Left lobe of liver (tissue), 2 donors: ENCODE measurements around the gene AKT3. TPM values are rescaled to one million over a fixed set of nuclear protein-coding genes. Genes with fewer than 3 reads are reported as not detected.
"Not testable (repeated sequence)": the region's sequence is repeated elsewhere in the genome, so short reads cannot be mapped to it uniquely, and the experiment has no call there.

Source experiments
- ATAC-seq: fragments of 200-7000 bp; cut with Tn5 transposase; one replicate; pipeline ENCODE4 v1.9.1; 2020; ENCODE audit warnings: mild to moderate bottlenecking, moderate library complexity
- DNase-seq: peaks from one replicate; pipeline ENCODE4 v3.0.0-alpha.2; 2020; ENCODE audit warnings: low spot score
- total RNA-seq: library from RNA; stranded (reverse); gene quantifications from one replicate; pipeline ENCODE4 v1.2.1, GENCODE V29; 2021
- donor health status: DM: no; HTN: no; CAD: no; lungs with moderate emphysema.
- donor health status: DM: no; HTN: yes; CAD: no.

Gene AKT3
- total RNA-seq, 1 donor from 2014 or later, result 7.5 TPM

DNA sequence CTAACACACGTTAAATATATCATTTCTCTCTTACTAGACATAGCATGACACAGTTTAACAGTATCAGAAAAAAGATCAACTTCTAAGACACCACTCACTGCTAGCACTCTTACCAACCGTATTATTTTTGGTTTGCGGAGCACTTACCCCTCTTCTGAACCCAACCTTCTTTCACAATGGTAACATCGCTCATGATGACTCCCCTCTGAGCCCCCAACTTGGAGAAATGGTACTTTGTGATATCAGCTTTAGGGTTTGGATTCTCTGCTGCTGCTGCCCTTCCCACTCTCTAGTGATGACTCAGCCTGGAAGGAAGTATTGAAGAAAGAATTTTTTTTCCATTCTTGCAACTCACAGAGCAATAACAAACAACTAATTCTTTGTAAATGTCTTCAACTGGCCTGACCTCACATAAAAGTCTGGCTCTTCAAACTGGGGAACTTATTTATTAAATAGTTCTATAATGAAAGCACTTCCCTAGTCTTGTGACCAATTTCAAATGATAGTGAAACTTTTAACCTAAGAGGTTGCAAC is 7.0 kb downstream of the AKT3 start:
- DNase-seq (no peak), ATAC-seq (no peak)

DNA sequence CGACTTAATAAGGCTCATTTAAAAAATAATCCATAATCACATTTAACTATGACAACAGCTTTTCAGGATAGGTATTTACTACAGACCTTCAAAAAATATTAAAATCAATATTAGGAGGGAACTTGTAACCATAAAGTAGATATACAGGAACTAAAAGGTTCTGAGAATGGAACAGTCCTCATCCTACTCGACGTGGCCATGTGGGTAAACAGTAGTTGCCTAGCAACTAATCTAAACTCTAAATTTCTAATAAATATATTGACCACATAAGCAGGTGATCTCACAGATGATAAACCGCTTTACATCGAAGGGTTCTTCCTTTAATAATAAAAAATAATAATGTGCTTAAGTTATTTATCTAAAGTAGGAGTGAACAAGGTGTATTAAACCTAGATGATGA is 7.9 kb downstream of the AKT3 start:
- ATAC-seq, result no peak
- no peak for DNase-seq

DNA sequence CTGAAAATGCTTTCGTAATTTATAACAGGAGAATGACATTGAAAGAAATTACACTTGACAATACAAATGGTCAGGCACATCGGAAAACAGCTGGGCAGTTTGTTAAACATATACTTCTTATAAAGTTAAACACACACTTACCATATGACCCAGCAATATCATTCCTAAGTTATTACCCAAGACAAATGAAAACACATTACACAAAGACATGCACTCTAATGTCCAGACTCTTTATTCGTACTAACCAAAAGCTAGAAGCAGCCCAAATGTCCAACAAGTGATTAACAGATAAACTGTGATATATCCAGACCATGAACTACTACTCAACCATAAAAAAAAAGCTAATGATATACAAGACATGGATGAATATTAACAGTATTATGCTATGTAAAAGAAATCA is 8.5 kb downstream of the AKT3 start:
- ATAC-seq (no peak), DNase-seq (no peak)

DNA sequence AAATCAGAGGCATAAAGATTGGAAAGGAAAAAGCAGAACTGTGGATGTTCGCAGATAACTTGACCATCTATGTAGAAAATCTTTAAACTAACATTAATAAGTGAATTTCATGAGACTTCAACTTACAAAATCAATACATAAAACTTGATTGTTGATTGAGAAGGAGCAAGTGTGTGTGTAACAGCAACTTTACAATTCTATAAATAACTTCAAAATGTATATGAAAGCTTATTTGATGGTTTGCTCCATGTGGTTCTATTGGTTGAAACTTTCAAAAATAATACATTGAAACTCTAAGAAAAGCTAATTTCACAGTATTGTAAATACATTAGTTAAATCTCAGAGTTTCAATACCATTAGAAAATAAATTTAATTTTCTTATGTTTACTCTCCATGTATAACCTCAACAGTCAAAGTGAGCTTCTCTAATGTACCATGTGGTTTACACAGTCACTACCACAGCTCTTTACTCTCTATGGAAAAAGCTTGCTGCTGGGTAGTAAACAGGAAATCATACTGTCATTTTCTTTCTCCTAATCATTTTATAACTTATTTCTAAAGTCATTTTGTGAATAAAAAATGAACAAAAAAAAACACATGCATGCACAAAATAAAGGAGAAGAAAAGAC is 12.0 kb downstream of the AKT3 start:
- ATAC-seq (no peak), DNase-seq (no peak)

DNA sequence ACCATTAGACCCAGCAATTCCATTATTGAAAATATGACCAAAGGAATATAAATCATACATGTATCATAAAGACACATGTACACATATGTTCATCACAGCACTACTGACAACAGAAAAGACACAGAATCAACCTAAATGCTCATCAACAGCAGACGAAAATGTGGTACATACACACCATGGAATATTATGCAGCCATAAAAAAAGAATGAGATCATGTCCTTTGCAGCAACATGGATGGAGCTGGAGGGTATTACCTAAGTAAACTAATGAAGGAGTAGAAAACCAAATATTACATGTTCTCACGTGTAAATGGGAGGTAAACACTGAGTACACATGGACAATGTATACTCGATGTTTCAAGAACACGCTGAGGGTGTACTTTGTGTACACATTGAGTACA is 15.9 kb downstream of the AKT3 start:
- DNase-seq, result no peak
- ATAC-seq, result no peak

DNA sequence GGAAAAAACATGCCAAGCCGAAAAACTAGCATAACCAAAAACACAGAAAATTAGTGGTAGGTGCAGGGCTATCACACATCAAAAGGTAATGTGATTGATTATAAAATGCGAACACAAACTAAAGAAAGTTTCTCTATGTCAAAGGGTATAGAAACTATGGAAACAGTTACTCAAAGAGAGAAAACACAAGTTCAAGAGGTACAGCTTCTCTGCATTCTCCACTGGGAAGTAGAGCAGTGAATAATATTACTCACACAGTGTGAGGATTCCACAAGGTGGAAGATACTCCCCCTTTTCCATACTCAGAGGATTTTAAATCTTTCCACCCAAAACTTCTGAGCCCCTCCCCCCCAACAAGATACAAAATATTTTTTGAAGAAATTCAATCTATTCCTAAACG is 18.6 kb downstream of the AKT3 start:
- no peak for DNase-seq
- no peak for ATAC-seq

DNA sequence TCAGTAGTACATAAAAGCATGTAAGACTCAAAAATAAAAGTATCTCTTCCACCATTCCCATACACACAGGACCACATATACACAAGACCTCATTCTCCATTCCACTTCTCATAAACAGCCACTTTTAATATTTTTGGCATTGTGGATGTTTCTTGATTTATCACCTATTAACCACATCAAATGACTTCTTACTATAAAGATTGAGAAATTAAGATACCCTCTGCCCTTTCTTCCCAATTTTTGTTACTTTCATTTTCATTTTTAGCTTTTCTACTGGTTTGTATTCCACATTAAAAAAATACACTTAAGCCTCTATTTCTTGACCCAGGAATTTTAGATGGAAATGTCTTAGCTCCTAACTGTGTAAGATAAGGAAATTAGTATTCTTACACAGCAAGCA is 22.8 kb downstream of the AKT3 start:
- DNase-seq (no peak), ATAC-seq (no peak)

DNA sequence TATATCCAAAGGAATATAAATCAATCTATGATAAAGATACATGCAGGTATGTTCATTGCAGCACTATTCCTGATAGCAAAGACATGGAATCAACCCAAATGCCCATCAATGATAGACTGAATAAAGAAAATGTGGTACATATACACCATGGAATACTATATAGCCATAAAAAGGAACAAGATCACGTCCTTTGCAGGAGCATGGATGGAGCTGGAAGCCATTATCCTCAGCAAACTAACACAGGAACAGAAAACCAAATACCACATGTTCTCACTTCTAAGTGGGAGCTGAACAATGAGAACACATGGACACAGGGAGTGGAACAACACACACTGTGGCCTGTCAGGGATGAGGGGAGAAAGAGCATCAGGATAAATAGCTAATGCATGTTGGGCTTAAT is 25.1 kb downstream of the AKT3 start:
- ATAC-seq, result not testable (repeated sequence)

DNA sequence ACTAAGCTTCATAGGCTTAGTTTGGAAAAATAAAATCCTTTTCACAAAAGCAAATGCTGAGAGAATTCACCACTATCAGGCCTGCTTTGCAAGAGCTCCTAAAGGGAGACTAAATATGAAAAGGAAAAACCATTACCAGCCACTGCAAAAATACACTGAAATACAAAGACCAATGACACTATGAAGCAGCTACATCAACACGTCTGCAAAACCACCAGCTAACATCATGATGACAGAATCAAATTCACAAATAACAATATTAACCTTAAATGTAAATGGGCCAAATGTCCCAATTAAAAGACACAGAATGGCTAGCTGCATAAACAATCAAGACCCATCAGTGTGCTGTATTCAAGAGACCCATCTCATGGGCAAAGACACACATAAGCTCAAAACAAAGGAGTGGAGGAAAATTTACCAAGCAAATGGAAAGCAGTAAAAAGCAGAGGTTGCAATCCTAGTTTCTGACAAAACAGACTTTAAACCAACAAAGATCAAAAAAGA is 28.8 kb downstream of the AKT3 start:
- DNase-seq (no peak), ATAC-seq (no peak)

More for the DNA sequence above, 25.1 kb downstream of the AKT3 start:
- not testable (repeated sequence) for DNase-seq

DNA sequence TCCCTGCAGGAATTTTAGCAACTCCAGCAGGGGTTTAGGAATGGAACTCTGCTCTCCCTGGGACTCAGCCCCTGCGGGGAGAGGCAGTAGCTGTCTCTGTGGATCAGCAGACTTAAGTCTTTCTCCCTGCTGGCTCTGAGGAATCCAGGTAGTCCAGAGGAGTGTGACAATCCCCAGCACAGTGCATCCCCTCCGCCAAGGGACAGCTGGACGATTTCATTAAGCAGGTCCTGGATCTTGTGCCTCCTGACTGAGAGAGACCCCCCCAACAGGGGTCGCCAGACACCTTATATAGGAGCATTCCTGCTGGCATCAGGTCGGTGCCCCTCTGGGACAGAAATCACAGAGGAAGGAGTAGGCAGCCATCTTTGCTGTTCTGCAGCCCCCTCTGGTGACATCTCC is 30.6 kb downstream of the AKT3 start:
- no peak for DNase-seq
- no peak for ATAC-seq

DNA sequence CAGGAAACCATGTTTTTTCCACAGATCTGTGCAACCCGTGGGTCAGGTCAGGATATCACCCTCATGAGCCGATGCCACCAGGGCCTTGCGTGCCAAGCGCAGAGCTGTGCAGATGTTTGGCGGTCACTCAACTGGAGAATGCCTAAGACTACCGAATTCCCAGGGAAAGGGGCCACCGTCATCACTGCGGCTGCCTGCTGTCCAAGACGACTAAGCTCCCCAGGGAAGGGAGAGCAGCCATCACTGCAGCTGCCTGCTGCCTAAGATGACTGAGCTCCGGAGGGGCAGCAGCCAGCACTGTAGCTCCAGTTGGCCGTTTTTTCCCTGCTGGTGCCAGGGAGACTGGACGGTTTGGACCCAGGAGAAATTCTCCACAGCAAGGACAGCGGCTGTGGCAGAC is 31.1 kb downstream of the AKT3 start:
- no peak for ATAC-seq

DNA sequence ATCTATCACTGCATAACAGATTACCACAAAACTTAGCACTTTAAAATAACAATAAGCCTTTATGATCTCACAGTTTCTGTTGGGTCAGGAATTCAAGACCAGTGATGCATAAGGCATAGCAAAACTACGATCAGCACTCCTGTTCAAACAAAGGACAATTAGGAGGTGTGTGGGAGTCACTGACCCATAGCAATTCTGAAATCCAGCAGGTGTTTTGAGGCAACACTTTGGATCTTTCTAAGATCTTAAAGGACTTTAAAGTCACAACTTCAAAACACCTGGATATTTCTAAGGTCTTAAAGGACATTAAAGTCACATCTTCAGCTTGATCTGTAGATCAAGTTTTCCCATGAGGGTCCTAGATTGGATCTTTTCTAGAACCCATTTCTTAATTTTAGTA is 35.3 kb downstream of the AKT3 start:
- ATAC-seq (no peak), DNase-seq (no peak)

More for the DNA sequence above, 31.1 kb downstream of the AKT3 start:
- DNase-seq, result no peak

DNA sequence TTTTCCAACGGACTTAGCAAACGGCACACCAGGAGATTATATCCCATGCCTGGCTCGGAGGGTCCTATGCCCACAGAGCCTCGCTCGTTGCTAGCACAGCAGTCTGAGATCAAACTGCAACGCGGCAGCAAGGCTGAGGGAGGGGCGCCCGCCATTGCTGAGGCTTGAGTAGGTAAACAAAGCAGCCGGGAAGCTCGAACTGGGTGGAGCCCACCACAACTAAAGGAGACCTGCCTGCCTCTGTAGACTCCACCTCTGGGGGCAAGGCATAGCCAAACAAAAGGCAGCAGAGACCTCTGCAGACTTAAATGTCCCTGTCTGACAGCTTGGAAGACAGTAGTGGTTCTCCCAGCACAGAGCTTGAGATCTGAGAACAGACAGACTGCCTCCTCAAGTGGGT is 42.7 kb downstream of the AKT3 start:
- DNase-seq, ATAC-seq: not testable (repeated sequence)

DNA sequence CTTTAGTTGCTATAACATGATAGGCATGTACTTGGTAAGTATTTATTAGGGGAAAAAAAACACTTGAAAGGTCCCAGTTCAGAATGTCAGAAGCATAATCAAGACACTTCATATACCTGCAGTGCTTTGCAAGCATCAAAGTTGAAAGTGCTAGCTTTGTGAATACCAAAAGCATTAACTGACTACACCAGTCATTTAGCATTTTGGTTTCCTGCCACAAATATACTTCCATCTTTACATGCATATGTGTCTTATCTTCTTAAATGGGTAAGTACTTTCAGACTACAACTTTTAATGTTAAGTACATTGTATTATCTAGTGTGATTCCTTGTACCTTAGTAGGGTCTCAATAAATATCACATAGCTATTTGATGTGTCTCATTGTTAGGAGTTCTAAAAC is 43.7 kb downstream of the AKT3 start:
- ATAC-seq (no peak), DNase-seq (no peak)

DNA sequence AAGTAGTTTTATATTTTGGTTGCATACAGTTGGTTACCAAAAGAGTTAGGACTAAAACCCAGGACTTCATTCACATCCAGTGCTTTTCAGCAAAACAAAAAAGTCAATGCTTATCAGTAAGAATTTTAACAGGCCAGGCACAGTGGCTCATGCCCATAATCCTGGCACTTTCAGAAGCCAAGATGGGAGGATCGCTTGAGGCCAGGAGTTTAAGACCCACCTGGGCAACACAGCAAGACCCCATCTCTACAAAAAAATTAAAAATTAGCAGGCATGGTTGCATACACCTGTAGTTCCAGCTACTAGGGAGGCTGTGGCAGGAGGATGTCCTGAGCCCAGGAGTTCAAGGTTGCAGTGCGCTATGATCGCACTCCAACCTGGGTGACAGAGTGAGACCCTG is 47.3 kb downstream of the AKT3 start:
- DNase-seq, result no peak
- no peak for ATAC-seq

DNA sequence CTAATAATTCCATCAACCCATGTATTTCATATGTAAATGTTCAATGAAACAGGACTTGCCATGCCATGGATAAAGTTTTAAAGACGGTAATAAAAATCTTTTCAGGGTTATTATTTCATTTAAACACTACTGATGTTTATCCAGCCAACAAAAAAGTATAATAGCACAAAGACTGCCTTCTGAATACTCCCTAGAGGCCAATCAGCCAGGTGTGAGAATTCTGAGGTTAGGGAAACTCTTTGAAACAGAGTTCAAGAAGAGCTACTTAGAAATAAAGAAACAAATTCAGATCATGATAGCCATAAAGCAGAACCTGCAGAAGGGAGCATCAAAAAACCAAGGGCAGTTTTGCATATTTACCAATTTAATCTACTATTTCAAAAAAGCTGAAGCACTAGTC is 48.7 kb downstream of the AKT3 start:
- no peak for DNase-seq
- ATAC-seq, result no peak

DNA sequence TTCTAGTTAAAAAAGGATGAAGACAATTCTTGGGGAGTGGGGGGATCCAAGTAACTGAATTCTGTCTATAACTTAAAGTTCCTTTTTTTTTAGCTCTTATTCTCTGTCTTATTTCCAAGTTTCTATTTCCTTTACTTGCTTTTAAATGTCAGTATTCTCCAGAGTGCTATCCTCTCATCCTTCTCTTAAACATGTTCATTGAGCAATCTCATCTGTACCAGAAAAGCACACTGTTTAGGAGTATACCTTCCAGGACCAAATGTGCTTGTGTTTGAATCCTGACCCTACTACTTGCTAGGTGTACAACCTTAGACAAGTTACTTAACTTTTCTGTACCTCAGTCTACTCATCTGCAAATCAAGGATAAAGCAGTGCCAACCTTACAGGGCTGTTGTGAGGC is 50.1 kb downstream of the AKT3 start:
- DNase-seq (no peak), ATAC-seq (no peak)

DNA sequence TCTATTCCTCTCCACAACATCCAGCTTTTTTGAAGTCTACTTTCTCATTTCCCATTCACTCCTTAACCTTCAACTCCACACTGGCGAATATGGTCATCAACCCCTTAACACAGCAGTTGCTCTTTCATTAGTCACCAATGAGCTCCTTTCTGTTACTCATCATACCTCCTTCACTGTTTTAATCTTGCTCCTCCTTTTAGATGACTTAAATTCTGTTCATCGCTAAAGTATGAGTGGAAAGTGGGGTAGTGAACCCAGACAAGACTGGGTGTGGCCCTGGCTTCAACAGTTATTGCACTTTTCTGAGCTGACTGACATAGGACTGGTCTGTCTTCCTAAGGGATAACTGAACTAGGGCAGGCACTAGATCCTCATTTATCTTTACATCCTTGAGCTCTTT is 51.3 kb downstream of the AKT3 start:
- ATAC-seq, result no peak
- no peak for DNase-seq

DNA sequence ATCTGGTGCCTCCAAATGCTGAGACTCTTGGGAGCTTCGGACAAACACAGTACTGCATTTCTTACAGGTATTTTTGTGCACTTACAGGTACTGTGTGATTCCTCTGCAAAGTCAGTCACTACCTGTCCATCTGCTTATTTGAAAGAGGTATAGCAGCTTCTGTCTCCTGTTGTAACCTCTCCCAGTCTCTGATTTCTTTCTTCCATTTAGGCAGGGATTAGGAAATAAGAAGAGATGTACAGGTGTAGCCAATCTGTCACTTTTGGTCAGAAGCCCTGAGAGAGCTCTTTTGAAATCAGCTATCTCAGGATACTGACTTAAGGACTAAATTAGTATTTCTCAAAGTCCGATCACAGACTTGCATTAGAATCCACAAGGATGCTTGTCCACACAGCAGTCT is 54.0 kb downstream of the AKT3 start:
- ATAC-seq (no peak), DNase-seq (no peak)

DNA sequence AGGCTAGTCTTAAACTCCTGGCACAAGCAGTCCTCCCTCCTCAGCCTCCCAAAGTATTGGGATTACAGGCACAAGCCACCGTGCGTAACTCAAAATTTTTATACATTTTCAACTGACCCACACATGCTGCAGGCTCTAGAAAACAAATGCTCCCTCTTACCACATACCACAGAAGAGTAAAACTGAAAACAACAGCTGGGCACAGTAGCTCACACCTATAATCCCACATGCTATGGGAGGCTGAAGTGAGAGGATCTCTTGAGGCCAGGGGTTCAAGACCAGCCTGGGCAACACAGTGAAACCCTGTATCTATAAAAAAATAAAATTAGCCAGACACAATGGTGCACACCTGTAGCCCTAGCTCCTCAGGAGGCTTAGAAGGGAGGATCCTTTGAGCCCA is 56.7 kb downstream of the AKT3 start:
- DNase-seq, result no peak
- ATAC-seq, result no peak

DNA sequence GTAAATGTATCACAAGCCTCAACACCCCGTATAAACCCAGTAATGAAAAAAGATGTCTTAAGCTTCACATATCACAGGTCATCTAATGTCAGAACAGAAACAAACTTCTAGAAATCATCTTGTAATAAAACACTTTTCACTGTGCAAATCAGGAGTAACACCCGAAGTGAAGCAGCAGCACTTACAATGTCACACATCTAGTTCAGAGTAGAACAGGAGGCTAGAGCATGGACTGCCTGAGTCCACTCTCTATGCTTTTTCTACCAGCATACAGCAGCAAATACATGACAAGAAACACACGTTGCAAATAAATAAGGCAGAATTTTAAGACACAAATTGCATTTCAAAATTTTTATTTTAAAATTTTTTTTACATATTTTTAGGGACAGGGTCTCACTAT is 57.2 kb downstream of the AKT3 start:
- no peak for DNase-seq

DNA sequence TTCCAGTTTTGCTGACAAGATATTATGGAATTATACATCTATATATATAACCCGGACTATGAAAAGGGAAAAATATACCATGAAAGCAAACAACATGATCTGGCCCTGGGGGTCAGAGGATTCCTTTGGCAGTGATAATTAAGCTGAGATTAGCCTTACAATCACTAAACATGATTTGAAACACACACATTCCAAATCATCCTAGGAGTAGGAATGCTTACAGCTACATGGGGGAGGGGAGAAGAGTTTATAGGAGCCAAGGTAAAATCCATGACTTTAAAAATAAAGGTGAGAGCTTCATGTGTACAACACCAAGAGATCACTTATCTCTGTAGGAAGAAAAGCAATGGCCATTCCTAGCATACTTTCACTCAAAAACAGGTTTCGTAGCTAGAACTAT is 57.6 kb downstream of the AKT3 start:
- DNase-seq (no peak), ATAC-seq (no peak)

More for the DNA sequence above, 57.2 kb downstream of the AKT3 start:
- ATAC-seq, result no peak
